ENCODE results near the gene ATP6V0E1.
"Not testable (repeated sequence)": the region's sequence is repeated elsewhere in the genome, so short reads cannot be mapped to it uniquely, and the experiment has no call there.

The ATP6V0E1 gene

GRCh38 chr5:173035904-173036707 lies 52.5 kb downstream of the ATP6V0E1 start:
- no peak for DNase-seq (ENCODE audit: low spot score)

- DNase-seq (ENCODE audit: low spot score), result no peak
These were observed 55.6 kb downstream of the ATP6V0E1 start for GRCh38 chr5:173039188-173039587.

GRCh38 chr5:173039964-173040363 lies 56.4 kb downstream of the ATP6V0E1 start:
- DNase-seq (ENCODE audit: low spot score), result no peak

GRCh38 chr5:173041881-173042762 lies 58.6 kb downstream of the ATP6V0E1 start:
- DNase-seq (ENCODE audit: low spot score), result no peak

GRCh38 chr5:173042763-173043107 lies 59.2 kb downstream of the ATP6V0E1 start:
- no peak for DNase-seq (ENCODE audit: low spot score)

DNA sequence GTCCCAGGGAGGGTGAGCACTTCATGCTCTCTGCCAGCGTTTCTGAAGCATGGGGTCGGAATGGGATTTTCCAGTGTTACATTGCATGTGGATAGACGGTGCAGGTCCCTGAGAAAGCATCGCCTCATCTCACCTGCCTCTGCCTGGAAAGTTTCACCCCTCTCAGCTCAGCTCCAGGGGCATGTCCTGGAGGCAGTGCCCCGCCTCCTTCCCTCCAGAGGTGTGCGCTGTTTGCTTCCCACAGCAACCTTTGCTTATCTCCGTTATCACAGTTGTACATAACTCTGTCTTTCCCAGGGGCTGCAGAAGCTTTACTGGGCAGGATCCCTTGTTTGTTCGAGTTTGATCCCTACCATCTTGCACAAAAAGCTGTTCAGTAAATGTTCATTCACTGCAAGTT lies 61.9 kb downstream of the ATP6V0E1 start:
- no peak for DNase-seq (ENCODE audit: low spot score)

DNA sequence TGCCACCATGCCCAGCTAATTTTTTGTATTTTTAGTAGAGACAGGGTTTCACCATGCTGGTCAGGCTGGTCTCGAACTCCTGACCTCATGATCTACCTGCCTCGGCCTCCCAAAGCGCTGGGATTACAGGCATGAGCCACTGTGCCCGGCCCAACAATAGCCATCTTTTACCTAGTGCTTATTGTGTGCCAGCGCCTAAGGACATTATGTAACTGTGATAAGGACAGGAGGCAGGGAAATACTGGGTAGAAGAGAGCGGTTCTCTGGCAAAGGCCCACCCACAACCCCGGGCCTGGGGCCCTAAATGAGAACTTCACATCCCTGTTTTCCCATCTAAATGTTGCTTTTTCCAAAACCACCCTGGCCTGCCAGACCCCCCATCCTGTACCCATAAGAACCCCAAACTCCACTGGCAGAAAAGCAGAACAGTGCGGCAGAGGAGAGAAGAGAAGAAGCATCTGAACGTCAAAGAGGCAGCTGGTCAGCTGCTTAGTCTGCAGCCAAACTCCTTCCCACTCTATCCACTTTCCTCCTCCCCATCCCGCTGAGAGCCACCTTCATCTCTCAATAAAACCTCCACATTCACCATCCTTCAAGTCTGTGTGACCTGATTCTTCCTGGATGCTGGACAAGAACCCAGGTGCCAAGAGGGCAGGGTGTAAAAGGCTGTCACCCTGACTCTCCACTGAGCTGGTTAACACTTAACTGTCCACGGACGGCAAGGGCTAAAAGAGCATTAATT lies 63.7 kb downstream of the ATP6V0E1 start:
- DNase-seq (ENCODE audit: low spot score), result not testable (repeated sequence)

- no peak for DNase-seq (ENCODE audit: low spot score)
These were observed 64.2 kb downstream of the ATP6V0E1 start for GRCh38 chr5:173047838-173048105.

- no peak for DNase-seq (ENCODE audit: low spot score)
These were observed 67.2 kb downstream of the ATP6V0E1 start for GRCh38 chr5:173050791-173051190.

DNA sequence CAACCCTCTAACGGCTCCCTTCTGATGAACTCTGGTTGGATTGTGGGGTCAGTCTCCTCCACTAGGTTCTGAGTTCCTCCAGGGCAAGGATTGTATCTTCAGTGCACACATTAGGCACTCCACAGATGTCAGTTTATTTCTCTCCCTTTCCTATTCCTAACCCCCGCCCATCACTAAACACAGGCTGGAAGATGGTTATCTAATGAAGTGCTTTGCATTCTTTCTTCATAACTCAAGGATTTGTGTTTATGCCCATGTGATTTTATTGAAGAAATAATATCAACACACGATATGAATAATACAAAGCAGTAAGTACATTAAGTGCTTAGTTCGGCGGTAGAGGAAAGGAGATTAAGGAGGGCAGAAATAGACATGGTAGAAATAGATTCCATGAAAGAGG lies 68.2 kb downstream of the ATP6V0E1 start:
- DNase-seq (ENCODE audit: low spot score), result no peak

- DNase-seq (ENCODE audit: low spot score), result no peak
These were observed 69.5 kb downstream of the ATP6V0E1 start for GRCh38 chr5:173053041-173053440.

GRCh38 chr5:173055042-173055721 lies 71.6 kb downstream of the ATP6V0E1 start:
- DNase-seq (ENCODE audit: low spot score), result no peak

- DNase-seq (ENCODE audit: low spot score), result no peak
These were observed 72.1 kb downstream of the ATP6V0E1 start for GRCh38 chr5:173055722-173055982.

DNA sequence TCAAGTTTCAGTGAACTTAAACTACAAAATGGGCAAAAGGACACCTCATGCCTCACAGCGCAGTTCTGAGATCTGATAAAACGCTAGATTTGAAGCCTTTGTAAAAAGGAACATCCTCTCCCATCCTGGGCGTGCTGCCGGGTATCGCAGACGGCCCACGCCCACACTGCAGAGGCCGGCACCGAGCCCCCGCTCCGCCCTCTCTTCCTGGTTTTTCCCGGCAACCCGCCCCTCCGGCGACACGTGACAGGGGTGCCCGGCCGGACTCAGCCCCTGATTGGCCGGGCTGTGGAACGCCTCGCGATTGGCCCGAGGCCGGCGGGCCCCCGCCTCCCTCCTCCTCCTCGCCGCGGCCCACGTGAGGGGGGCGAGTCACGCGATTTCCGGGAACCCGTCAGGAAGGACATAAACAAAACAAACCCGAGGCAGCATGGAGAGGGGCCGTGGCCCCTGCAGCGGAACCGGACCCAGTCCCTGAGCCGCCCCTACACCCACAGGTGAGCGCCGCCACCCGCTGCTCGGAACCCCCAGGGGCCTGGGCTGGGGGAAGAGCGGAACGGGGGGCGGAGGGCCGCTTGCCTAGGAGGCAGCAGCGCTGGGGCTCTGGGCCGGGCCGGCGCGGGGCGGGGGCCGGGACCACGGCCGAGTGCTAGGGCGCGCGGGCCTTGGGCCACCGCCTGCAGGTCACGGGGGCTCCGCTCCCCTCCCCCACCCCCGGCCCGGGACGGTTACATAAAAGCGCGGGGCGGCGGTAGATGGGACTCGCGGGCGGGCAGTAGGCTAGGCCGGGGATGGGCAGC lies 72.6 kb downstream of the ATP6V0E1 start, which contains the start of gene CREBRF:
Gene CREBRF (plus strand): TSS at position 370 of the 800 bp plus-strand sequence. CDS start 24,424 bp downstream, outside the sequence.
- peak; percentile 97 for DNase-seq (ENCODE audit: low spot score)

DNA sequence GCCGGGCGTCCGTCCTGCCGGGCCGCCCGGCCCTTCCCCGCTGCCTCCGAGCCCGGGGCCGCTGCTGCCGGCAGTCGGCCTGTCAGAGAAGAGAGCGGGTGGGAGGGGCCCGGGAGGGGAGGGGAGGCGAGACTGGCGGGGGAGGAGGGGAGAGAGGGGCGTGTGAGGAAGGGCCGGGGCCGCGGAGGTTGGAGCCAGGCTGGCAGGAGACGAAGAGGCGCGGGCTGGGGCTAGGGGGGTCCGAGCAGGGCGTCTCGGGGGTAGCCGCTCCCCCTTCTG lies 73.2 kb downstream of the ATP6V0E1 start:
- no peak for DNase-seq (ENCODE audit: low spot score)

GRCh38 chr5:173057062-173057924 lies 73.7 kb downstream of the ATP6V0E1 start:
- DNase-seq (ENCODE audit: low spot score), result peak; percentile 98

DNA sequence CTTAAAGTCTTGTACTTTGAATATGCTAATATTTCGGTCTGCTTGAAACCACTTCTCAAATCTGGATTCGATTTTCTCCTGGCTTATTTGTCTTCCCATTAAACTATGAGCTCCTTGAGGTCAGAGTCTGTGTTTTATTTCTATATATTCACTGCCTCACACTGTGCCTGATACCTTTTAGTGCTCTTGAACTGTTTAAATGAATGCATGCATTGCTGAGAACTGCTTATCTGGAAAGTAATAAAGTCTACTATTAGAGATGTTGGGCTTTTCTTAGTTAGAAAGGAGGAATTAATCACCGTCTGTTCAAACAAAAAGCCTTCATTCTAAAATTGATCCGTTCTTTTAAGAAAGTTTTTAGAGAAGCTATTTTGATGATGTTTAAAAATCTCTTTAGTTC lies 78.6 kb downstream of the ATP6V0E1 start:
- DNase-seq (ENCODE audit: low spot score), result no peak

DNA sequence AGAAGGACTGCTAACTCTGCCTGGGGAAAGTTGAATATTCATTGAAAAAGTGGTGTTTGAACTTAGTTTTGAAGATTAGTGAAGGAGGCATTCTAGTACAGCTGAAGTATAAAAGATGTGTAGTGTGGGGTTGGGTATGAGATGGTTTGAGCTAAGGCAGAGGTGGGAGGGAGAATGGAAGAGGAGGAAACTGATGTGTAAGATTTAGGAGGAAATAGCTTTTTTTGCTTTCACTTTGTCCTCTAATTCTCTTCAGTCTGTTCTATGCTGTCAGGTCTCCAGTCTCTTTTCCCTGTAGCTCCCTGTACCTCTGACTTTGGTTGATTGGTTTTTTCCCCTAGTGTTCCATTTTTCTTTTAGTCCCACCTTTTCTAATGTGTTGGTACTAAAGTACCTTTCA lies 81.6 kb downstream of the ATP6V0E1 start:
- no peak for DNase-seq (ENCODE audit: low spot score)

DNA sequence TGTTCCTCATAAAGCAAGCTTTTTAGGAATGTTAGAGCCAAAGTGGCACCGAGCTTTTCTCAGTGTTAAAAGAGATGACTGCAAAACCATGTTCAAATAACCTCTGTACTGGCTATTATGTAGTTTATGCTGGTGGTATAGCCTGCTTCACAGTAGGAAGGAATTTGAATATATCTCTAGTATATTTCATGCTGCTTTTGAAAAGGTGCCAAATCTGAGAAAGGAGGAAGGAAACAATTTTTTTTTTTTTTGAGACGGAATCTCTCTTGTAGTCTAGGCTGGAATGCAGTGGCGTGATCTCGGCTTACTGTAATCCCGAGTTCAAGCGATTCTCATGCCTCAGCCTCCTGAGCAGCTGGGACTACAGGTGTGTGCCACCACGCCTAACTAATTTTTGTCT lies 86.1 kb downstream of the ATP6V0E1 start:
- no peak for DNase-seq (ENCODE audit: low spot score)

DNA sequence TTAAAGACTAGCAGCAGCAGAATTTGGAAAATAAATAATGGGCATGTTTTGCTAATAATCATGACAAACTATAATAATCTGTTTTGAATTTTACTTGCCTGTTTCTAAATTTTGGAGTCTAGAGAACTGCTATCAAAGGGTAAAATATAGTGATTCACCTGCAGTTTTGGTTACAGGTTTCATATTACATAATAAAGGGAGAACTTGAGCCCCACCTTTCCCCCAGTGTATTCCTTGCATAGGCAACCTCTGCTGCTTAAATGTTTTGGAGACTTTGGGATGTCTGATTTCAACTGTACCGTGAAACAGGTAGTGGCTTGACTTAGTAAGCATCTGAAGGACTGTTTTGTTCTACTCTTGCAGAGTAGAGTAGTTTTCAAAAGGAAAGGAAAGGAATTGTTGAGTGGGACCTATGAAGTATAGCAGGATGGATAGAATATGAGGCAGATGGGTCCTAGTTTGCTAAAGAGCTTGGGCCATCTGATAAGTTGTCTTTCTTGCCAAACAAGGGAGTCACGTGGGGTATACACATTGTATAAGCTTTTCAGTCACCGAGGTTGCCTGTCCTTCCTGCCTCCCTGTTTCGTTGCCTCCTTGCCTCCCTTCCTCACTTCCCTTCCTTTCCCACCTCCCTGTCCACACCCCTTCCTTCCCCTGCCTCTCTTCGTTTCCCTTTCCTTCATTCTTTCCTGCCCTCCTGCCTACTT lies 91.7 kb downstream of the ATP6V0E1 start:
- no peak for DNase-seq (ENCODE audit: low spot score)
